GM12878 (cell line): Measurements from ENCODE around the gene GNA15. TPM values are rescaled to one million over a fixed set of nuclear protein-coding genes. Genes with fewer than 3 reads are reported as not detected.

ENCODE experiments used
- ATAC-seq: fragments of 200-7000 bp; cut with Tn5 transposase; 3 replicates; pipeline ENCODE4 v1.9.1; 2020; ENCODE audit warnings: mild to moderate bottlenecking, moderate library complexity
- BruUV-seq: library from RNA; stranded (reverse); fragments of 400-500 nt; replicated peaks from 2 replicates; lab custom pipeline; 2021; lab: Mats Ljungman, UMichigan
- CTCF ChIA-PET: fragments of 300-600 bp; sonication (Branson Sonifier 250); formaldehyde crosslinking; extraction: SDS; loops from one replicate; lab custom pipeline; 2021; ENCODE audit warnings: inconsistent platforms; lab: Yijun Ruan, JAX
- POLR2A ChIA-PET: fragments of 350-600 bp; formaldehyde crosslinking; extraction: SDS; loops from one replicate; lab custom pipeline; 2021; ENCODE audit warnings: inconsistent platforms; lab: Charles Lee
- RAD21 ChIA-PET: fragments of 300-600 bp; sonication (Branson Sonifier 250); formaldehyde crosslinking; loops from one replicate; lab custom pipeline; 2023; ENCODE audit warnings: antibody characterized with exemption; ENCODE audit not compliant: unreplicated experiment; lab: Charles Lee
- SMC1A ChIA-PET: fragments of 300-600 bp; sonication (Branson Sonifier 250); formaldehyde crosslinking; loops from one replicate; lab custom pipeline; 2023; ENCODE audit not compliant: unreplicated experiment, uncharacterized antibody; lab: Charles Lee
- DNase-seq: peaks from one replicate; pipeline ENCODE4 v3.0.0-alpha.2; 2011; ENCODE audit warnings: low read depth, low spot score
- FAIRE-seq: peaks from 3 replicates; lab custom pipeline; 2011; peaks lifted over from hg19 to GRCh38; lab: Jason Lieb, UNC
- H2AFZ ChIP-seq: 2 replicates; pipeline ENCODE4 v1.6.0; 2011; ENCODE audit warnings: low read depth, low read length, control low read depth; ENCODE audit not compliant: control insufficient read depth
- H3K27ac ChIP-seq: 2 replicates; pipeline ENCODE4 v1.5.1; 2011; ENCODE audit warnings: control low read depth; ENCODE audit not compliant: control insufficient read depth, insufficient read depth
- H3K27me3 ChIP-seq, 2 experiments: replicated peaks in 1 of 2; 2 replicates each; pipeline versions ENCODE4 v1.6.0 to v1.6.1; 2011; ENCODE audit warnings: low read length in 1 of 2; ENCODE audit not compliant: control insufficient read depth in 2 of 2, insufficient read depth in 2 of 2
- H3K36me3 ChIP-seq, 2 experiments: 2 replicates each; pipeline ENCODE4 v1.5.1; 2011; ENCODE audit warnings: low read length in 1 of 2; ENCODE audit not compliant: control insufficient read depth in 2 of 2, insufficient read depth in 2 of 2
- H3K4me1 ChIP-seq: 2 replicates; pipeline ENCODE4 v1.6.1; 2011; ENCODE audit warnings: mild to moderate bottlenecking, low read length, moderate library complexity, mixed read lengths; ENCODE audit not compliant: control insufficient read depth, insufficient read depth
- H3K4me2 ChIP-seq: 2 replicates; pipeline ENCODE4 v1.6.0; 2011; ENCODE audit warnings: control low read depth; ENCODE audit not compliant: control insufficient read depth, insufficient read depth
- H3K4me3 ChIP-seq: fragments of 200-600 bp; sonication (generic); 2 replicates; pipeline ENCODE4 v1.5.1; 2016
- H3K79me2 ChIP-seq: 2 replicates; pipeline ENCODE4 v1.6.0; 2011; ENCODE audit warnings: low read length; ENCODE audit not compliant: control insufficient read depth, insufficient read depth
- H3K9ac ChIP-seq: 2 replicates; pipeline ENCODE4 v1.8.0; 2011; ENCODE audit warnings: low read length, control low read depth, mixed read lengths; ENCODE audit not compliant: control insufficient read depth, insufficient read depth
- H3K9me3 ChIP-seq: replicated peaks from 3 replicates; pipeline ENCODE4 v1.5.1; 2011; ENCODE audit warnings: mild to moderate bottlenecking, low read length; ENCODE audit not compliant: control insufficient read depth, insufficient read depth
- H4K20me1 ChIP-seq: 2 replicates; pipeline ENCODE4 v1.6.0; 2011; ENCODE audit not compliant: control insufficient read depth, insufficient read depth
- NKRF ChIP-seq: fragments of 450-650 bp; conservative IDR thresholded peaks from 2 replicates; pipeline ENCODE4 v1.6.1; 2017; ENCODE audit warnings: mild to moderate bottlenecking, moderate library complexity
- RB1 ChIP-seq: fragments of 450-650 bp; formaldehyde crosslinking; IDR thresholded peaks from 2 replicates; pipeline ENCODE4 v1.6.1; 2017; ENCODE audit warnings: mild to moderate bottlenecking, borderline replicate concordance
- WGBS: methylation state at CpG from one replicate; pipeline ENCODE4 v1.1.6; 2016; ENCODE audit warnings: low lambda C conversion rate; ENCODE audit not compliant: insufficient replicate concordance, insufficient coverage; ENCODE audit errors: missing lambda C conversion rate; 5-methylcytosine and 5-hydroxymethylcytosine counted together
- in situ Hi-C: fragments of 300-500 bp; cut with MboI; formaldehyde crosslinking; loops from 9 replicates; pipeline ENCODE4 v1.14.3; 2018; ENCODE audit warnings: mixed read lengths
- intact Hi-C: fragments of 100-400 bp; cut with micrococcal nuclease; formaldehyde crosslinking; loops from one replicate; pipeline ENCODE4 v1.14.2; 2022; ENCODE audit not compliant: unreplicated experiment
- polyA plus RNA-seq, 11 experiments: library from polyadenylated mRNA; depleted of rRNA in 4 of 11; unstranded in 6 of 11; stranded (reverse) in 5 of 11; fragments of >200 nt; fragmentation: Nextera tagmentation in 4 of 11; fragmentation: Illumina TruSeq in 1 of 11; extraction: Ambion mirVana in 4 of 11; extraction: Trizol in 1 of 11; gene quantifications; 1 replicate in 1 of 11; 2 replicates in 10 of 11; pipeline versions ENCODE4 v1.2.1 to v1.2.3, GENCODE V29; 2011 to 2016; ENCODE audit warnings: inconsistent platforms in 2 of 11, missing spikeins in 2 of 11, low read depth in 1 of 11
- total RNA-seq, 4 experiments: library from RNA; depleted of rRNA in 3 of 4; stranded (reverse); fragments of >200 nt in 3 of 4; fragmentation: Illumina TruSeq in 1 of 4; extraction: Trizol in 1 of 4; gene quantifications; 2 replicates each; pipeline versions ENCODE4 v1.2.1 to v1.2.3, GENCODE V29; 2013 to 2021

GNA15 gene
- total and polyA plus RNA-seq, 10 of the 15 experiments (the other 5 are each of a cell fraction or from before 2014, with no cell fraction given) = 0.42 to 18.0 (median 9.4) TPM

GRCh38 chr19:3100331-3100730, 35.5 kb upstream of the GNA15 start:
- H4K20me1 ChIP-seq = no peaks in the 10 kb centered on the region
- in situ Hi-C loops (loop anchor here (5.0 kb wide), 1 partner anchor 138 kb away; no protein-coding TSS in a partner anchor), intact Hi-C loops (no loop called here)
- ChIA-PET RAD21 (no interaction called here), SMC1A (no interaction called here), POLR2A (no interaction called here), CTCF (interaction anchor here (1.2 to 5.3 kb wide), 2 partner anchors 9 to 149 kb away, joined by 4 to 43 read pairs; no protein-coding TSS in a partner anchor)
- ATAC-seq = no peak
- 35% methylated on average over 14 of the region's 14 CpGs for WGBS
- no peak for DNase-seq
- H3K27me3 ChIP-seq = no peaks in the 10 kb centered on the region; a peak in 2 of 4 replicates
- no peak overlapping the region for H3K4me2 ChIP-seq
- TF ChIP-seq RB1 = no peak
- H3K9me3 ChIP-seq = no peaks in the 10 kb centered on the region
- H3K4me3 ChIP-seq = no peak overlapping the region
- H3K9ac ChIP-seq = no peak overlapping the region
- no peak overlapping the region for H3K27ac ChIP-seq
- H3K4me1 ChIP-seq = peaks cover 10% of the 10 kb centered on the region
- H3K36me3 ChIP-seq = no peaks in the 10 kb centered on the region
- FAIRE-seq = no peak
- H2AFZ ChIP-seq = no peak overlapping the region
- no peaks in the 10 kb centered on the region for H3K79me2 ChIP-seq
- no TSS peak for BruUV-seq

GRCh38 chr19:3100747-3101730, 34.8 kb upstream of the GNA15 start:
- TF ChIP-seq NKRF = no peak
- ATAC-seq (no peak), DNase-seq (no peak), FAIRE-seq (no peak)
- in situ Hi-C loops (loop anchor here (5.0 kb wide), 1 partner anchor 139 kb away; no protein-coding TSS in a partner anchor), intact Hi-C loops (no loop called here)
- Histone ChIP-seq H3K9me3 (no peaks in the 10 kb centered on the region), H3K27ac (no peak overlapping the region), H3K9ac (no peak overlapping the region), H4K20me1 (no peaks in the 10 kb centered on the region), H3K36me3 (no peaks in the 10 kb centered on the region), H3K4me1 (peaks cover 6% of the 10 kb centered on the region), H3K27me3 (no peaks in the 10 kb centered on the region; a peak in 2 of 4 replicates), H3K79me2 (no peaks in the 10 kb centered on the region), H3K4me2 (no peak overlapping the region), H2AFZ (no peak overlapping the region), H3K4me3 (no peak overlapping the region)
- BruUV-seq = no TSS peak
- WGBS = 59% methylated on average over 34 of the region's 34 CpGs
- RAD21 ChIA-PET = no interaction called here
- CTCF ChIA-PET = interaction anchor here (1.2 to 5.3 kb wide), 3 partner anchors 9 to 150 kb away, joined by 3 to 43 read pairs (median 4); no protein-coding TSS in a partner anchor
- POLR2A ChIA-PET = no interaction called here
- SMC1A ChIA-PET = no interaction called here
